HG03457 (cell line): ENCODE data around the gene LRP2.
A peak's percentile ranks its signal among the peaks of the same experiment; 100 is the strongest.

ENCODE experiments used
- ATAC-seq: cut with Tn5 transposase; IDR thresholded peaks from one replicate; pipeline ENCODE4 v1.9.1; 2021; ENCODE audit warnings: moderate number of reproducible peaks; ENCODE audit not compliant: unreplicated experiment

LRP2 gene

GRCh38 chr2:169131587-169132512 is 230.5 kb downstream of the LRP2 start:
- ATAC-seq = no peak

GRCh38 chr2:169129703-169130243 is 232.6 kb downstream of the LRP2 start:
- ATAC-seq = no peak

GRCh38 chr2:169119851-169120250 is 242.5 kb downstream of the LRP2 start:
- no peak for ATAC-seq

GRCh38 chr2:169119123-169119760 is 243.1 kb downstream of the LRP2 start:
- no peak for ATAC-seq

GRCh38 chr2:169118060-169118459 is 244.3 kb downstream of the LRP2 start:
- ATAC-seq = no peak

- no peak for ATAC-seq
Measured at GRCh38 chr2:169116993-169117392, 245.3 kb downstream of the LRP2 start.

- no peak for ATAC-seq
Measured at GRCh38 chr2:169116327-169116726, 246.0 kb downstream of the LRP2 start.

- ATAC-seq = no peak
Measured at GRCh38 chr2:169114056-169114455, 248.3 kb downstream of the LRP2 start.

GRCh38 chr2:169112841-169113240 is 249.5 kb downstream of the LRP2 start:
- no peak for ATAC-seq

GRCh38 chr2:169110916-169111315 is 251.4 kb downstream of the LRP2 start:
- no peak for ATAC-seq

- ATAC-seq = no peak
Measured at GRCh38 chr2:169110419-169110818, 251.9 kb downstream of the LRP2 start.

GRCh38 chr2:169109502-169110409 is 252.6 kb downstream of the LRP2 start:
- no peak for ATAC-seq

GRCh38 chr2:169108099-169108884 is 254.0 kb downstream of the LRP2 start:
- ATAC-seq = no peak

- ATAC-seq = peak; percentile 94
Measured at GRCh38 chr2:169107645-169108044, 254.7 kb downstream of the LRP2 start.

- no peak for ATAC-seq
Measured at GRCh38 chr2:169106563-169107545, 255.5 kb downstream of the LRP2 start.

GRCh38 chr2:169106134-169106533 is 256.2 kb downstream of the LRP2 start:
- ATAC-seq = no peak

- no peak for ATAC-seq
Measured at GRCh38 chr2:169105476-169105875, 256.9 kb downstream of the LRP2 start.

- no peak for ATAC-seq
Measured at GRCh38 chr2:169104848-169105247, 257.5 kb downstream of the LRP2 start.

GRCh38 chr2:169095621-169096105 is 266.7 kb downstream of the LRP2 start:
- ATAC-seq = no peak
